GM21576 (cell line): ENCODE results near the gene ACOT2.

Experiments used
- ATAC-seq: cut with Tn5 transposase; IDR thresholded peaks from one replicate; pipeline ENCODE4 v1.9.1; 2021; ENCODE audit warnings: mild to moderate bottlenecking, moderate library complexity; ENCODE audit not compliant: unreplicated experiment

ACOT2 gene

DNA sequence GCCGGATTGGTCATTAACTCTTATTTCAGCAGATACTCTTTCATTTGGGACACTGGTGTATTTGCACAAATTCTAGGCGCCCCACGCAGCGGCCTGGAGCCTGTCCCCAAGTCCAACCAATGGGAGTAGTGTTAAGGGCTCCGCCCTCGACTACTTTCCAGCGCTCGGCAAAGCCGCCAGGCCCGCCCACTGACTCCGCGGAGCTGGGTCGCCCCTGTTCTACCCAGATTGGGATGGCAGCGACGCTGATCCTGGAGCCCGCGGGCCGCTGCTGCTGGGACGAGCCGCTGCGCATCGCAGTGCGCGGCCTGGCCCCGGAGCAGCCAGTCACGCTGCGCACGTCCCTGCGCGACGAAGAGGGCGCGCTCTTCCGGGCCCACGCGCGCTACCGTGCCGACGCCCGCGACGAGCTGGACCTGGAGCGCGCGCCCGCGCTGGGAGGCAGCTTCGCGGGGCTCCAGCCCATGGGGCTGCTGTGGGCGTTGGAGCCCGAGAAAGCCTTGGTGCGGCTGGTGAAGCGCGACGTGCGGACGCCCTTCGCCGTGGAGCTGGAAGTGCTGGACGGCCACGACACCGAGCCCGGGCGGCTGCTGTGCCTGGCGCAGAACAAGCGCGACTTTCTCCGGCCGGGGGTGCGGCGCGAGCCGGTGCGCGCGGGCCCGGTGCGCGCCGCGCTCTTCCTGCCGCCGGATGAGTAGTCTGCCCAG lies 43.5 kb downstream of the ACOT2 start, which contains the start of gene ACOT6:
ACOT6 (plus strand) TSS at position 179 of the 707 bp plus-strand sequence; CDS start at position 234, 55 bp downstream.
- ATAC-seq, result peak; percentile 60

DNA sequence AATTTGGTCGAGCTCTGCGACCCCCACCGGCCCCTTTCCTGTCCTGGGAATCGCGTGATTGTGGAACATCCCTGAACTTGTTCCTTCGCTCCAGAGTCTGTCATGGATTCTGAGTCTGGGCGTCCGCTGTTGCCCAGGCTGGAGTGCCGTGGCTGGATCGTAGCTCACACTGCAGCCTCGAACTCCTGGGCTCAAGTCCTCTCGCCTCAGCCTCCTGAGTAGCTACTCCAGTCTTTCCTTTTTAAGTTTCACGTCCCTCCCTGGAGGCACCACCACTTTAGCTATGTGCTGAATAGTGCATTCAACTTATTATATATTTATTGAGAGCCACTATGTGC lies 44.0 kb downstream of the ACOT2 start:
- no peak for ATAC-seq

DNA sequence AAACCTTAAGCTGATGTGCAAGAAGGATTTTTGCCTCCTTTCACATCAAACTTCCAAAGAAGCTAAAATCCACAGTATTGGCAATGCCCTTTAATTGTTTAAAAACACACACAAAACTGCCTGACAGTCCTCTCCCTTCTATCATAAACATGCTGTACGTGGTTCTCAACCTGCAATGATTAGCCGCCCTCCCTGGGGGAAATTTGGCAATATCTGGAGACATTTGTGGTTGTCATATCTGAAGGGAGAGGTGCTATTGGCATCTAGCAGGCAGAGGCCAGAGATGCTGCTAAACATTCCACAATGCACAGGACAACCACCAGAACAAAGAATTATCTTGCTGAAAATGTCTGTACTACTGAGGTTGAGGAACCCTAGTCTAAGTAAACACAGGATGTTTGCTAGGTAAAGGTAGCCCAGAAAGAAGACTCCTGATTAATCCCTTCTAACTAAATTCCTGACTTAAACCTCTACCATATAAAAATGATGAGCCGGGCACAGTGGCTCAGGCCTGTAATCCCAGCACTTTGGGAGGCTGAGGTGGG lies 44.5 kb downstream of the ACOT2 start:
- no peak for ATAC-seq

DNA sequence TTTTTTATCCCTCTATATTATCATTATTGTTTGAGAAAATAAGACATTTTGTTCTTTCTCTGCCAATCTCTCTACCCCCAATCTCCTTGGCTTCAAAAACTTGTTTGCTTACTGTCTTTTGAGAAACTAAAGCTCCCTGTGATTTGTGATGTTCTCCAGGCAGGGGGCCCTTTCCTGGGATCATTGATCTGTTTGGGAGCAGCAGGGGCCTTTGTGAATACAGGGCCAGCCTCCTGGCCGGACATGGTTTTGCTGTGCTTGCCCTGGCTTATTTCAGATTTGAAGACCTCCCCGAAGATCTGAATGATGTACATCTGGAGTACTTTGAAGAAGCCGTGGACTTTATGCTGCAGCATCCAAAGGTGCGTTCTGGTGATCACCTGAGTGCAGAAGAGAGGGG lies 47.8 kb downstream of the ACOT2 start:
- ATAC-seq, result no peak

DNA sequence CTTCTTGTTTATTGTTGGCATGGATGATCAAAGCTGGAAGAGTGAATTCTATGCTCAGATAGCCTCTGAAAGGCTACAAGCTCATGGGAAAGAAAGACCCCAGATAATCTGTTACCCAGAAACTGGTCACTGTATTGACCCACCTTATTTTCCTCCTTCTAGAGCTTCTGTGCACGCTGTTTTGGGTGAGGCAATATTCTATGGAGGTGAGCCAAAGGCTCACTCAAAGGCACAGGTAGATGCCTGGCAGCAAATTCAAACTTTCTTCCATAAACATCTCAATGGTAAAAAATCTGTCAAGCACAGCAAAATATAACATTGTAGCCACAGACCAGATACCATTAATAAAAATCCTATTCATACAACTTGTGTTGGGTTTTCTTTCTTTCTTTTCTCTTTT lies 50.5 kb downstream of the ACOT2 start:
- no peak for ATAC-seq

DNA sequence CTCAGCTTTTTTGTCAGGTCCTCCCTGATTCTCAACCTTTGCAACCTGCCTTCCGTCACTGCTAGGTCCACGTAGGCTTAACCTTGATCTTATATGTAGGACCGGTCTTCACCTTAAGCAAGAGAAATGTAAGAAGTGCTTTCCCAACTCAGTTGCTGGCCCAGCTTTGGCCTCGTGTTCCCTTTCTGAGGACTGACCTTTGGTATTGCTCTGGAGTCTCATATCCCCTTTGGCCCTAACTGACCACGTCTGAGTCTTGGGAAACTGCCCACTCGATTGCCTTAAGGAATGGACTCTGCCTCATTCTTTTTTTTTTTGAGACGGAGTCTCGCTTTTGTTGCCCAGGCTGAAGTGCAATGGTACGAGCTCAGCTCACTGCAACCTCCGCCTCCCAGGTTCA lies 51.3 kb downstream of the ACOT2 start:
- ATAC-seq, result no peak

DNA sequence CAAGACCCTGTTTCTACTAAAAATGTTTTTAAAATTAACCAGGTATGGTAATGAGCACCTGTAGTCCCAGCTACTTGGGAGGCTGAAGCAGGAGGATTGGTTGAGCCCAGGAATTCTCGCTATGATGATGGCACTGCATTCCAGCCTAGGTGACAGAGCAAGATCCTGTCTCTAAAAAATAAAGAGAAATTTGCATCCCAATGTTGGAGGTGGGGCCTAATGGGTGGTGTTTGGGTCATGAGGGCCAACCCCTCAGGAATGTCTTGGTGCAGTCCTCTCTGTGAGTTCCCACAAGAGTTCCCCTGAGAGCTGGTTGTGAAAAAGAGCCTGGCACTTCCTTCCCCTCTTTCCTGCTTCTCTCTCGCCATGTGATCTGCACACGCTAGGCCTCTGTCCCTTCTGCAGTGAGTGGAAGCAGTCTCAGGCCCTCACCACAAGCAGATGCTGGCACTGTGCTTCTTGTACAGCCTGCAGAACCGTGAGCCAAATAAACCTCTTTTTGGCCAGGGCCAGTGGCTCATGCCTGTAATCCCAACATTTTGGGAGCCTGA lies 54.6 kb downstream of the ACOT2 start:
- ATAC-seq, result no peak
